GM23248 (cell line): ENCODE data around the gene VWA8. TPM values are rescaled to one million over a fixed set of nuclear protein-coding genes. Genes with fewer than 3 reads are reported as not detected.

Experiments
- DNase-seq: peaks from one replicate; pipeline ENCODE4 v3.0.0-alpha.2; 2015
- H2AFZ ChIP-seq: fragments of 200-600 bp; sonication (generic); 2 replicates; pipeline ENCODE4 v1.6.1; 2016; ENCODE audit warnings: antibody characterized with exemption
- H3F3A ChIP-seq: fragments of 200-600 bp; sonication (generic); 2 replicates; pipeline ENCODE4 v1.6.1; 2016; ENCODE audit warnings: mild to moderate bottlenecking, antibody characterized with exemption, mixed run types; ENCODE audit not compliant: insufficient read depth
- H3K27ac ChIP-seq: fragments of 200-600 bp; sonication (generic); 2 replicates; pipeline ENCODE4 v1.5.1; 2016; ENCODE audit warnings: mild to moderate bottlenecking
- H3K27me3 ChIP-seq: fragments of 200-600 bp; sonication (generic); replicated peaks from 2 replicates; pipeline ENCODE4 v1.6.1; 2016; ENCODE audit warnings: mild to moderate bottlenecking; ENCODE audit not compliant: insufficient read depth
- H3K36me3 ChIP-seq: fragments of 200-600 bp; sonication (generic); 2 replicates; pipeline ENCODE4 v1.6.1; 2016; ENCODE audit warnings: low read depth, mild to moderate bottlenecking
- H3K4me1 ChIP-seq: fragments of 200-600 bp; sonication (generic); 2 replicates; pipeline ENCODE4 v1.6.1; 2016; ENCODE audit warnings: mild to moderate bottlenecking; ENCODE audit not compliant: insufficient read depth
- H3K4me2 ChIP-seq: fragments of 200-600 bp; sonication (generic); one replicate; pipeline ENCODE4 v1.6.1; 2016; ENCODE audit warnings: mild to moderate bottlenecking; ENCODE audit not compliant: unreplicated experiment
- H3K4me3 ChIP-seq: fragments of 200-600 bp; sonication (generic); 2 replicates; pipeline ENCODE4 v1.5.1; 2016; ENCODE audit warnings: mild to moderate bottlenecking
- H3K79me2 ChIP-seq: fragments of 200-600 bp; sonication (generic); 2 replicates; pipeline ENCODE4 v1.6.1; 2016; ENCODE audit warnings: mild to moderate bottlenecking; ENCODE audit not compliant: insufficient read depth
- H3K9ac ChIP-seq: fragments of 200-600 bp; sonication (generic); 2 replicates; pipeline ENCODE4 v1.6.1; 2016; ENCODE audit warnings: mild to moderate bottlenecking
- H3K9me2 ChIP-seq: fragments of 200-600 bp; sonication (generic); 2 replicates; pipeline ENCODE4 v1.6.1; 2016; ENCODE audit warnings: mixed run types, mild to moderate bottlenecking, moderate library complexity; ENCODE audit not compliant: insufficient read depth
- H3K9me3 ChIP-seq: fragments of 200-600 bp; sonication (generic); one replicate; pipeline ENCODE4 v1.6.1; 2017; ENCODE audit warnings: low read depth
- H4K20me1 ChIP-seq: fragments of 200-600 bp; sonication (generic); 2 replicates; pipeline ENCODE4 v1.6.0; 2016; ENCODE audit not compliant: insufficient read depth
- EZH2 ChIP-seq: fragments of 200-600 bp; sonication (generic); IDR thresholded peaks from 2 replicates; pipeline ENCODE4 v1.6.1; 2018; ENCODE audit warnings: antibody characterized with exemption, mild to moderate bottlenecking; ENCODE audit not compliant: insufficient read depth, poor library complexity, severe bottlenecking
- EZH2phosphoT487 ChIP-seq: fragments of 200-600 bp; sonication (generic); IDR thresholded peaks from 2 replicates; pipeline ENCODE4 v1.6.1; 2018; ENCODE audit warnings: antibody characterized with exemption, moderate library complexity, mild to moderate bottlenecking, low read depth; ENCODE audit not compliant: insufficient read depth
- WGBS, 2 experiments: methylation state at CpG; one replicate each; pipeline ENCODE4 v1.1.6; 2015 to 2017; ENCODE audit warnings: low lambda C conversion rate in 2 of 2, low coverage in 1 of 2; ENCODE audit errors: missing lambda C conversion rate in 2 of 2; 5-methylcytosine and 5-hydroxymethylcytosine counted together
- in situ Hi-C: fragments of 300-500 bp; cut with MboI; formaldehyde crosslinking; loops from 2 replicates; pipeline ENCODE4 v1.15.0; 2020
- polyA plus RNA-seq: library from polyadenylated mRNA; unstranded; fragments of >200 nt; fragmentation: Nextera tagmentation; extraction: Ambion mirVana; gene quantifications from 2 replicates; pipeline ENCODE4 v1.2.1, GENCODE V29; 2016
- total RNA-seq: library from RNA; depleted of rRNA; stranded (reverse); fragments of >200 nt; shearing (Covaris generic); gene quantifications from 2 replicates; pipeline ENCODE4 v1.2.3, GENCODE V29; 2014

The VWA8 gene
- total and polyA plus RNA-seq, 2 experiments from 2014 or later: 3.9 to 10.1 TPM

DNA sequence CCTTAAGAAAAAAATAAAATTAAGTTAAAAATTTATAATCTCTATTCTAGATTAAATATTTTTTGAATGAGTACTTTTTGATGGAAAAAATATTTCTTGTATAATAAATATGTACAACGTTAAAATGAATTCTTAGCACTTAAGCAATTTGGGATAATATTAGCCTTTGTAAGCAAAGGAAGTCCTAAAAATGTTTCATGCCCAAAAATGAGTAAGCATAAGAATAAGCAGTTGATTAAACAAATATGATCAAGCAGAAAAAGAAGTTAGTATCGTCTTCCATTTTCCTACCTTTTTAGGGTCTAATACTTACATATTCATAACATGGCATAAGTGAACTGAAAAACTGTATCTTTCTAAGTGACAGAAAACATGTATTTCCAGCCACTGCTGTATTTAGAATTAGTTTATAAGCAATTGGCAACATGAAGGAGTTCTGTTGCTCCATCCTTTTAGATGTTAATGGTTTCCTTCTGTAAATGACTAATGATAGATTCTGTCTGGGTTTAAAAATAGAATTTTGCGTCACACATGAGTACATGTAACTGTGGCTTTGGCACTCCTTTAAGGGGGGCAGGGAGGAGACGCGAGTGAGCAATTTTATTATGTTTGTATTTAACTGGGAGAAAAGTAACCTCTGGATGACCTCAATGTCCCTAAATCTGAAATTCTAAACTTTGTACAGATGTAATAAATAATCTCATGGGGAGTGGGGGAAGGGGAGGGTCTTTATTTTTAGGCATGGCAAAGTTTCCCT is 266.2 kb downstream of the VWA8 start:
- no peaks in the 10 kb centered on the region for H3K9me3 ChIP-seq
- no peaks in the 10 kb centered on the region for H3K27me3 ChIP-seq
- peaks cover 43% of the 10 kb centered on the region for H3F3A ChIP-seq
- H3K4me2 ChIP-seq: peak overlapping the region; percentile 76
- H4K20me1 ChIP-seq: no peaks in the 10 kb centered on the region
- no peaks in the 10 kb centered on the region for H3K9me2 ChIP-seq
- H3K4me3 ChIP-seq: peak overlapping the region; percentile 38
- H3K79me2 ChIP-seq: no peaks in the 10 kb centered on the region
- TF ChIP-seq EZH2 (no peak), EZH2phosphoT487 (0 out of 2 replicates have a peak, but pooled peaks have one; percentile 26)
- H3K9ac ChIP-seq: peak overlapping the region; percentile 61
- H3K27ac ChIP-seq: peak overlapping the region; percentile 91
- DNase-seq: peak; percentile 97
- in situ Hi-C loops: no loop called here
- H2AFZ ChIP-seq: no peak overlapping the region
- peaks cover 63% of the 10 kb centered on the region for H3K4me1 ChIP-seq
- 0 to 1% methylated on average over 5 of the region's 5 CpGs for WGBS, 2 experiments
- H3K36me3 ChIP-seq: no peaks in the 10 kb centered on the region

DNA sequence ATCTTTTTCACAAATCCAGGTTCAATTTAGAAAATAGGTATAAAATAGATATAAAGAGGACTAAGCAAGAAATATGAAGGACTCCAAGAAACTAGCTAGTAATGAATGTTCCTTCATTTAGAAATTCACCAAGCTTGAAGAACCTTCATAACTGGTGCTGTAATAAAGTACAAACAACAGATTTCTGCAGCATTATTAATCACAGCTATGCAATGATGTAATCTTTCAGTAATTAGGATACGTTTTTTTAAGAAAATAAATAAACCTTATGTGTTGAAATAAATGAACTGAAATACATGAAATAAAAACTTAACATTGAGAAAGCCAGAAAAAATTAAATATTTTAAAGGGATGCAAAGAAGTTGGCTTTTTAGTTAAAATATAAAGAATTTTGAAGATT is 267.5 kb downstream of the VWA8 start:
- H3K9ac ChIP-seq: peak overlapping the region; percentile 61
- no peaks in the 10 kb centered on the region for H3K27me3 ChIP-seq
- H2AFZ ChIP-seq: no peak overlapping the region
- no peak overlapping the region for H3K4me3 ChIP-seq
- in situ Hi-C loops: no loop called here
- no peaks in the 10 kb centered on the region for H3K79me2 ChIP-seq
- H3K36me3 ChIP-seq: no peaks in the 10 kb centered on the region
- peak overlapping the region; percentile 66 for H3K4me2 ChIP-seq
- no peaks in the 10 kb centered on the region for H3K9me3 ChIP-seq
- peaks cover 43% of the 10 kb centered on the region for H3F3A ChIP-seq
- no peak for TF ChIP-seq EZH2phosphoT487
- H3K9me2 ChIP-seq: no peaks in the 10 kb centered on the region
- peak overlapping the region; percentile 91 for H3K27ac ChIP-seq
- peak; percentile 39 for DNase-seq
- H3K4me1 ChIP-seq: peaks cover 63% of the 10 kb centered on the region
- 0 to 2% methylated on average over 1 of the region's 1 CpG for WGBS, 2 experiments
- H4K20me1 ChIP-seq: no peaks in the 10 kb centered on the region

DNA sequence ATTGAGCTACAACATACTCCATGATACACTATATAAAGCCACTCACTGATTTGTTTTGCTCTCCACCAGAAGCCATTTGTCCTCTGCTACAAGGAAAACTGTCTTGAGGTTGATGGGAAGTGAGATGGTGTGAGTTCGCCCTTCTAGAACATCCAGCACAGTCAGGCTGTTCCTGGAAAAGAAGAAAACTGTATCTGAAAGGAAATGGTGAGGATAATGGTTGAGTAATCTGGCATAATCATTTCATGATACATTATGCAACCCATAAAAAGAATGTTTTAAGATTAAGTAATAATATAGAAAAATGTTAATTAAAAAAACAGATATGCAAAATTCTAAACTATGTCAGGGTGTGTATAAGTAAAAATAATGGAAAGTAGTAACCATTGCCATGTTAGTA is 269.6 kb downstream of the VWA8 start:
- TF ChIP-seq EZH2 (no peak), EZH2phosphoT487 (no peak)
- peak overlapping the region; percentile 32; the same call in 1 of the 2 replicates for H3K27ac ChIP-seq
- DNase-seq: peak; percentile 56
- peak overlapping the region; percentile 24 for H3K4me2 ChIP-seq
- no peaks in the 10 kb centered on the region for H4K20me1 ChIP-seq
- peak overlapping the region; percentile 6; the same call in 1 of the 2 replicates for H3K4me3 ChIP-seq
- H3K36me3 ChIP-seq: no peaks in the 10 kb centered on the region
- WGBS, 2 experiments: 81 to 88% methylated on average over 1 of the region's 1 CpG
- no peaks in the 10 kb centered on the region for H3K9me2 ChIP-seq
- no peaks in the 10 kb centered on the region for H3K9me3 ChIP-seq
- H3K4me1 ChIP-seq: peaks cover 52% of the 10 kb centered on the region
- no peaks in the 10 kb centered on the region for H3K27me3 ChIP-seq
- H2AFZ ChIP-seq: peak overlapping the region; percentile 37; the same call in 1 of the 2 replicates
- peaks cover 32% of the 10 kb centered on the region for H3F3A ChIP-seq
- in situ Hi-C loops: no loop called here
- H3K79me2 ChIP-seq: no peaks in the 10 kb centered on the region
- no peak overlapping the region for H3K9ac ChIP-seq

DNA sequence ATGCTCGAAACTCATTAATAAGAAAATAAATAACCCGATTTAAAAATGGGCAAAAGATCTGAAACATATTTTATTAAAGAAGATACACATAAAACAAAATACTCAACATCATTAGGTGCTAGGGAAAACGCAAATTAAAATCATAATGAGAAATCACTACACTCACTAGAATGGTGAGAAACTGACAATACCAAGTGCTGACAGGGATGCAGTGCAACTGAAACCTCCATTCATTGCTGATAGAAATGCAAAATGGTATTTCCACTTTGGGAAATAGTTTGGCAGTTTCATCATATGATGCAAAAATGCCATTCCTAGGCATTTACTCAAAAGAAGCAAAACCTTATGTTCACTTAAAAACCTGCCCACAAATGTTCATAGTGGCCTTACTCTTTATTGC is 278.1 kb downstream of the VWA8 start:
- H3K27ac ChIP-seq: no peak overlapping the region
- no peaks in the 10 kb centered on the region for H4K20me1 ChIP-seq
- in situ Hi-C loops: no loop called here
- H2AFZ ChIP-seq: no peak overlapping the region
- H3K9me3 ChIP-seq: no peaks in the 10 kb centered on the region
- H3K36me3 ChIP-seq: peaks cover 22% of the 10 kb centered on the region; the same call in 1 of the 2 replicates
- H3K9me2 ChIP-seq: no peaks in the 10 kb centered on the region
- peaks cover 15% of the 10 kb centered on the region for H3K4me1 ChIP-seq
- no peak overlapping the region for H3K4me3 ChIP-seq
- no peaks in the 10 kb centered on the region for H3K27me3 ChIP-seq
- peaks cover 9% of the 10 kb centered on the region; the same call in 1 of the 2 replicates for H3F3A ChIP-seq
- TF ChIP-seq EZH2 (no peak), EZH2phosphoT487 (no peak)
- DNase-seq: no peak
- 96 to 99% methylated on average over 3 of the region's 3 CpGs for WGBS, 2 experiments
- no peak overlapping the region for H3K9ac ChIP-seq
- H3K4me2 ChIP-seq: no peak overlapping the region
- H3K79me2 ChIP-seq: no peaks in the 10 kb centered on the region
